GM12801 (cell line): ENCODE data around the gene MYO1E.

Source experiments
- TF ChIP-seq, protein P1 (sequence below): IDR thresholded peaks from one replicate; pipeline ENCODE4 v1.5.1; 2011; ENCODE audit warnings: control low read depth; ENCODE audit not compliant: insufficient read length; ENCODE audit errors: extremely low read depth

Gene MYO1E

DNA sequence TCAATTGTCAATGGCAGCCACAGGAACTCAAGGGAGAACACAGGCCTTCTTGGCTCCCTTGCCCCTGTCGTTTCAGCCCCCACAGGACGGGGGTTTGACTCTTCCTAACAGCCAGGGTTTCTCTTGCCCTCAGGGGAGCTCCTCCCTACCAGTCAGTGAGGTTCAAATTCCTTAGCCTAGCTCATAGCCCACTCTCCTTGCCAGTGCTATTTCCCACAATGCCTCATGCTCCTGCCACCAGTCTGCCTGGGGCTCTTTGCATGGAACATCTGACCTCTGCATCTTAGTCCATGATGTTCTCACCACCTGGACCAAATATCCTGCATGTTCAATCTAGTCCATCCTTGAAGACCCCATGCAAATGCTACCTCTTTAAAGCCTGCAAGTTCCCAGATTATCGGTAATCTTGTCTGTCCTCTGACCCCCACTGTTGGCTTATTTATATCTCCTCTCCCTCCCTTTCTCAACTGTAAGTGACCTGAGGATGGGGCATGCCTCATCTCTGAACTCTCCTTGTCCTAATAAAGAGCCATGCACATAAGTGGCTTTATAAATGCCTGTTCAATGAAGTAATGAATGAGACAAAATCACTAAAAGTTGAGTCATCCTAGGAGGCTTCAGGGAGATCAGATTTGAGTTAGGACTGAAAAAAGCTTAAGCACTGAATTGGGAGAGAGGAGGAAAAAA, 78.0 kb downstream of the MYO1E start:
- TF ChIP-seq, protein P1, sequence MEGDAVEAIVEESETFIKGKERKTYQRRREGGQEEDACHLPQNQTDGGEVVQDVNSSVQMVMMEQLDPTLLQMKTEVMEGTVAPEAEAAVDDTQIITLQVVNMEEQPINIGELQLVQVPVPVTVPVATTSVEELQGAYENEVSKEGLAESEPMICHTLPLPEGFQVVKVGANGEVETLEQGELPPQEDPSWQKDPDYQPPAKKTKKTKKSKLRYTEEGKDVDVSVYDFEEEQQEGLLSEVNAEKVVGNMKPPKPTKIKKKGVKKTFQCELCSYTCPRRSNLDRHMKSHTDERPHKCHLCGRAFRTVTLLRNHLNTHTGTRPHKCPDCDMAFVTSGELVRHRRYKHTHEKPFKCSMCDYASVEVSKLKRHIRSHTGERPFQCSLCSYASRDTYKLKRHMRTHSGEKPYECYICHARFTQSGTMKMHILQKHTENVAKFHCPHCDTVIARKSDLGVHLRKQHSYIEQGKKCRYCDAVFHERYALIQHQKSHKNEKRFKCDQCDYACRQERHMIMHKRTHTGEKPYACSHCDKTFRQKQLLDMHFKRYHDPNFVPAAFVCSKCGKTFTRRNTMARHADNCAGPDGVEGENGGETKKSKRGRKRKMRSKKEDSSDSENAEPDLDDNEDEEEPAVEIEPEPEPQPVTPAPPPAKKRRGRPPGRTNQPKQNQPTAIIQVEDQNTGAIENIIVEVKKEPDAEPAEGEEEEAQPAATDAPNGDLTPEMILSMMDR, result no peak

DNA sequence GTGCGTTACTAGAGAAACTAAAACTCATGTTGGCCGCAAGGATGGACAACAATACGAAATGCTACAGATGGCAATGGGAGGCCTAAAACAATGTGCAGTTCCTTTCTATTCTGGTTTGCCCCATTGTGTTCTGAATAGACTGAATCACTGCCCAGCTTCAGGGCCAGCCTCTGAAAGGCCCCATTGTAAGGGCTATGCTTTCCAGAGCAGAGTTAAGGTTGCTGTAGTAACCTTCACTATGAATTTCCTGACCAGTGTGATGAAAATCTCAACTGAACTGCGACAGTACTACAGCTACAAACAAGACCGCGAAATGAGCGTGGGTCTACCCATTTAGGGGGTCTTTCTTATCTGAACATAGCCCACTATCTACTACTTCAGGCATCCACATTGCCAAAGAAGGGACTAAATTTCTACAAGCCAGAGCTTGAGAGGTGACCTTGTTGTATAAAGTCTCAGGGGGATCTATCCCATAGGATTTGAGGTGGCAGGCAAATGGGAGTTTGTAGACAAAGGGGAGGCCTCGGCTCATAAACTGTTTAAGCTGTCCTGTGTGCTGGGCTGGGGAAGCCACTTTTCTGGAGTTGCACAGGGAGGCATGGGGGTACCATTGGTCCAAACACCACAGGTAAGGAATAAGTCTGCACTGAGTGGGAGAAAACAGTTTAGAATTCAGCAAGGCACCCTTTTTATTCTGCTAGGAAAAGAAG, 80.1 kb downstream of the MYO1E start:
- TF ChIP-seq, protein P1, result no peak

DNA sequence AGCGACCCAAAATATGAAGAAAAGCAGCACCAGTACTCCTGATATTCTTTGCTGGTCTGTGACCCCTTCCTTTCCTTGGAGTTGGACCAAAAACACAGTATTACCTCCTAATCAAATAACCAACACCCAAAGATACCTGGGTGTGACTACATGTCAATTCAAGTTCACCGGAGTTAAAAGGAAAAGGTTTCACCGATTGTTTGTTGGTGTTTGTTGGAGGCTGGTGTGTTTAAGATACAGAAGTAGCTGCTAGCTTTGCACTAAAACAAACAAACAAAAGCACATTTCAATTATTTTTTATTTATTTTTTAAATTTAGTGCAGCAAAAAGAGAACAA, 81.5 kb downstream of the MYO1E start:
- TF ChIP-seq, protein P1, result no peak

DNA sequence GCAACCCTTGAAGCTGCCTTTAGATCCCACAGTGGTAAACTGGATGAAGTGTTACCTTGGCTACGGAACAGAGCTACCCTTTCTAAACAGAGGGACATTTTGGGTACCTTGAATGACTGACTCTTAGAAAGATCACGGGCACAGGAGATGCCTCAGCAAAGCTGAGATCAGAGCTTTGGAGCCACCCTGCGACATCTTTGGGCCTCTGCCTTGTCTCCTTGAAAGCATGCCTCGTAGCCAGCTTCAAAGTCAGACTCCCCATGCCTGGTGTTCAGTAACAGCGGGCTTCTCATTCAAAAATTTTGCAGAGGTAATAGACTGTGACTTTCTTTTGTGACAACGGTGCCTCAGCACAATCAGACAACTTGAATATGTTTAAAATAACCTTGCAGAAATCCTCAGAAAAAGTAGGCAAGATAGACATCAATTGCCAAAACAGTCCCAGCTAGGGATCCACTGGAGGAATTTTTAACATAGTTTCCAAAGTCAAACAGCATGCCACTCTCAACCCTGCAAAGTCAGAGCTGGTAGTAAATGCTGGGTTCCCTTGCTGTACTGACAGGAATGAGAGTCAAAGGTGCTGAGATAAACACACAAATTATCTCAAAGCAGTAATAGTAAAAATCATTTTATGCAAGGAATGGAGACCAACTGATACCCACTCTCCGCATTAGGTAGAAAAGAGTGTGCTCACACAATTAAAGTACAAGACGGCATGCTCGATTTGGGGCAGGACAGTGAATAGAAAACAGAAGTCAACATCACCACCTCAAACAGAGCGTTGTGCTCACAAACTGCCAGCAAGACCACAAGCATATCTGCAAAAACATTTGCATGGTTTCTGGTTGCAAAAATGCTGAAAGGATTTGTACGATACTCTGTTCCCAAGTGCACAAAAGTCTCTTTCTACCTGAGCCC, 82.1 kb downstream of the MYO1E start:
- TF ChIP-seq, protein P1, result no peak

DNA sequence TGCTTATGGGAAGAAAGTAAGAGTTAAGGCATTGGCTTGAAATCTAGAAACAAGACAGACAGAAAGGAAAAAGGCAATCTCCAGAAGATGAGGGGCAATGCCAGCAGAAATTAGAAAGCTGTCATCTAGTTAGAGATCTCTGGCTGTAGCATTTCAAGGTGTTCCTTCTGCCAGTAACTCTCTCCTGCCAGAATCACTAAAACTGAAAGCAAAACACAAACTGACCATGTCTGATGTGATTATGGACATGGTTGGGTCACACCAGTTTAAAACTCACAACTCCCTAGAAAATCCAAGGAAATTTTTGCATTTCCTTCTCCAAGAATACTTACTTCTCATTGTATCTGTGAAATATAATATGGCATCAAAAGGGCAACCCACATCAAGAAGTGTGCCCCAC, 83.1 kb downstream of the MYO1E start:
- TF ChIP-seq, protein P1, result no peak

DNA sequence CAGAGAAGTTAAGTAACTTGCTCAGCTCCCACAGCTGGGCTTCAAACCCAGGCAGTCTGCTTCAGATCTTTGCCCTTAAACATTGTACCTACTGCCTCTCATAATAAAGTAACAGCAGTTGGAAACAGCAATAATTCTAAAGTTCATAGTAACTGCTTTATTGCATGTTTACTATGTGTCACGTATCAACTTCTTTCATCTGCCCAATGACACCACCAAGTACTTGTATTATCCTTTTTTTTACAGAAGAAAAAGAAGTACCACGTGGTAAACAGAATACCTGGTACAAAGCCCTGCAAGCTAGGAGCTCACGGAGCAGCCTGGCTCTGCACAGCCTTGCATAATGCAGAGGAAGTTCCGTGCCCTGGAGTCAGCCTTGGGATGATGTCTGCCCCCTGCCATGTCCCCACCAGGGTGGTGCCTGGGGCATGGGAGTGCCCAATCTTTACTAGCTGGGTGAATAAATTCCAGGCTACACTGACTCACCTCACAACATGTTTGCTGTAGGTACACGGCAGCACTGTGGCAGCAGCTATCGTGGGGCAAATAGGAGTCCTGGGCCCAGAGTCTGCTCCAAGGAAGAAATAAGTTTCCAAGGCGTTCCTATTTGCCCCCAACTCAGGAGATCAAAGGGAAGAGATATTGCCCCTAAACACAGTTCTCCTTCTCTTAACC, 88.8 kb downstream of the MYO1E start:
- TF ChIP-seq, protein P1, result no peak
